ENCODE measurements around the gene KCNE2. TPM values are rescaled to one million over a fixed set of nuclear protein-coding genes. Genes with fewer than 3 reads are reported as not detected.

The KCNE2 gene
- total RNA-seq, 2 donors from 2014 or later = not detected

DNA sequence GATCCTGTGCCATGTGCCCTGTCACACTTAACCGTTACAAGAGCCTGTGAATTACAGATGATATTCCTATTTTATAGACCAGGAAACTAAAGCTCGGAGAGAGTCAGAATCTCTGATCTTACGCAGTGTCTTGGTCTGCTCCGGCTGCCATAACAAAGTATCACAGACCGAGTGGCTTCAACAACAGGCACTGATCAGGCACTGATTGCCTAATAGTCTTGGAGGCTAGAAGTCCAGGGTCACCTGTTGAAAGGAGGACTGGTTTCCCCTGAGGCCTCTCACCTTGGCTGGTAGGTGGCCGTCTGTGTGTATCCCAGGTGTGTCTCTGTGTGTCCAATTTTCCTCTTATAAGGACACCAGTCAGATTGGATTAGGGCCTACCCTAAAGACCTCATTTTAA lies 31.5 kb upstream of the KCNE2 start:
- Histone ChIP-seq H3K36me3 (no peaks in the 10 kb centered on the region), H3K9me3 (no peaks in the 10 kb centered on the region), H3K4me3 (no peak overlapping the region), H3K27me3 (replicated peaks; ENCODE audit: insufficient read depth) (no peaks in the 10 kb centered on the region), H3K27ac (no peak overlapping the region), H3K4me1 (replicated peaks) (no peaks in the 10 kb centered on the region)
- TF ChIP-seq CTCF (IDR thresholded peaks at IDR 0.05) = no peak
- TF ChIP-seq POLR2AphosphoS5 (IDR thresholded peaks at IDR 0.05) = no peak
- no peak for TF ChIP-seq POLR2A (IDR thresholded peaks at IDR 0.05)
- DNase-seq (ENCODE audit: low spot score) = no peak
- WGBS = 95% methylated on average over 6 of the region's 6 CpGs
- intact Hi-C loops (cut with DNase I) = no loop called here

DNA sequence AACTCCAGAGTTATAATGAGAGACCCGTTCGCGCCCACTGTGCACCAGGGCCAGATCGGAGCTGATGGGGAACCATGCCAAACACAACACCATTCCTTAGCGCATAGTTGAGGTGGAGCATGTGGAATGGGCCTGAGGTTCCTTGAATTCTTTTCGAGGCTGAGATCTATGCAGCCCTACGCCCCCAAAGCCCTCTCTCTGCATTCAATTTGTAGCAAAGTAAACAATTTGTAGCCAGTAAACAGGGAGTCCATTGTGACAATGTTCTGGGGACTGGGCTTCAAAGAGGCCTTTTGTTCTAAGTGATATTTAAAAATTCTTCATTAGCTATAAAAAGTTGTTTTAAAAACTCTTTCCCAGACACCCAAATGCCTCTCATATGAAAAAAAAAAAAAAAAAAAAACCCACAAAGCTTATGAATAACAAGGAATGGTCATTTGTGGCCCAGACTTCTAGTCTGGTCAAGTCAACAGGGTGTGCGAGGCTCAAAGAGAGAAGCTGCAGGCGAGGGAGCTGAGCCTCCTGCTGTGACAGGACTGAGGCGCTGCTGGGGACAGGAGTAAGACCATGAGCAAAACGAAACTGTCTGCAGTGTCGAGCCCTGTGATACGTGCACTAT lies 30.6 kb upstream of the KCNE2 start:
- Histone ChIP-seq H3K27ac (no peak overlapping the region), H3K27me3 (replicated peaks; ENCODE audit: insufficient read depth) (no peaks in the 10 kb centered on the region), H3K36me3 (no peaks in the 10 kb centered on the region), H3K9me3 (no peaks in the 10 kb centered on the region), H3K4me1 (replicated peaks) (no peaks in the 10 kb centered on the region), H3K4me3 (no peak overlapping the region)
- no peak for TF ChIP-seq POLR2AphosphoS5 (IDR thresholded peaks at IDR 0.05)
- 67% methylated on average over 13 of the region's 13 CpGs for WGBS
- intact Hi-C loops (cut with DNase I) = no loop called here
- DNase-seq (ENCODE audit: low spot score) = no peak

DNA sequence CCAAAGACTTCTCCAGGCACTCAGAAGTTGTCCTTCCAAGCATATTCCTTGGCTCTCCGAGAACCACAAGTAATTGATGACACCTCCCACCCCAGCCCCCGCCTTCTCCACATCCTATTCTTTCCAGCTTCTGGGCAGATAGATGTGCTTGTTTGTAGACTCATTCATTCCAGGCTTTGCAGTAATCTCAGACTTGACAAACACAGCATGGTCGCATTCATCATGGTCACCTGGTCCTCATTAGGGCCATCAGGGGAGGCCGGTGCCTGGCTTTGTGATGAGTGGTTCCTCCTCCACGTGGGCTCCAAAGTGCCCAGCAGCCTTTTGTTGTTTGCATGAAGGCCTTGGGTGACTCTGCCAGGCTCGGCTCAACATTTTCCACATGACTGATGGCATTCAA lies 28.5 kb upstream of the KCNE2 start:
- WGBS = 66% methylated on average over 6 of the region's 6 CpGs
- no peaks in the 10 kb centered on the region for H3K36me3 ChIP-seq
- intact Hi-C loops (cut with DNase I) = no loop called here
- no peak overlapping the region for H3K4me3 ChIP-seq
- no peaks in the 10 kb centered on the region for H3K27me3 ChIP-seq (replicated peaks; ENCODE audit: insufficient read depth)
- TF ChIP-seq CTCF (IDR thresholded peaks at IDR 0.05) = no peak
- TF ChIP-seq POLR2AphosphoS5 (IDR thresholded peaks at IDR 0.05) = no peak
- TF ChIP-seq POLR2A (IDR thresholded peaks at IDR 0.05) = no peak
- DNase-seq (ENCODE audit: low spot score) = no peak
- H3K4me1 ChIP-seq (replicated peaks) = no peaks in the 10 kb centered on the region
- H3K9me3 ChIP-seq = no peaks in the 10 kb centered on the region
- H3K27ac ChIP-seq = no peak overlapping the region

- H3K36me3 ChIP-seq = no peaks in the 10 kb centered on the region
- H3K27me3 ChIP-seq (replicated peaks; ENCODE audit: insufficient read depth) = no peaks in the 10 kb centered on the region
- no peak overlapping the region for H3K4me3 ChIP-seq
- H3K27ac ChIP-seq = no peak overlapping the region
- no peaks in the 10 kb centered on the region for H3K9me3 ChIP-seq
- TF ChIP-seq POLR2A (IDR thresholded peaks at IDR 0.05) = no peak
- no peak for TF ChIP-seq CTCF (IDR thresholded peaks at IDR 0.05)
- intact Hi-C loops (cut with DNase I) = no loop called here
- no peaks in the 10 kb centered on the region for H3K4me1 ChIP-seq (replicated peaks)
- no peak for DNase-seq (ENCODE audit: low spot score)
- WGBS = 79% methylated on average over 5 of the region's 5 CpGs
Measured at GRCh38 chr21:34336245-34336644, 27.6 kb upstream of the KCNE2 start.

DNA sequence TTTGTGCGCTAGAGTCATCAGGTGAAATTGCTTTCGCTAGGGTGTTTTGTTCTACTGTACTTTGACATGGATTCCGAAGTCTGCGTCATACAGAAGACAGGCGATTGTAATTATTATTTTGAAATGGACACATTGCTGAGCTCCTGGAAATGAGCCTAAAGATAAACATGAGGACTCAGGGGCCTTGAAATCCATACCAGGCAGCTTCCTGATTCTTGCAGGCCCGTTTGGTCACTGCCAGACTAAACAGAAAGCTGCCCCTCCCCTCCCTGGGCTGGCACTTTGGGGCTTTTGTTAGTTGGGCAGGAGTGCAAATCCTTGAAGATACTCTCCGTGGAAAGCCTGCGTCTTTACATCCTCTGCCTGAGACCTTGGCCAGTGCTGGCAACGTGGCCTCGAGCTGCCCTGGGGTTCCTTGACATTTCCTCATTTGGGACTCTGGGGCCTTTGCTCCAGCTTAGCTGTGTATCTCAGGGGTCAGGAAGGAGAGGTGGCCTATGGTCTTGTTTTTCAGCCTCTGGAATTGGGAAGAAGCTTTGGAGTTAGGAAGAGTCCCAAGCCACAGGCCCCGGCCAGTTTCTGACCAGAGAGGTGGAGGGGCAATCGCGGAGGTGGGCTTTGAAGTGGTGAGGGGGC lies 26.9 kb upstream of the KCNE2 start:
- Histone ChIP-seq H3K27me3 (replicated peaks; ENCODE audit: insufficient read depth) (no peaks in the 10 kb centered on the region), H3K36me3 (no peaks in the 10 kb centered on the region), H3K4me3 (no peak overlapping the region), H3K4me1 (replicated peaks) (no peaks in the 10 kb centered on the region), H3K27ac (no peak overlapping the region), H3K9me3 (no peaks in the 10 kb centered on the region)
- DNase-seq (ENCODE audit: low spot score) = no peak
- 74% methylated on average over 13 of the region's 13 CpGs for WGBS
- no peak for TF ChIP-seq CTCF (IDR thresholded peaks at IDR 0.05)
- TF ChIP-seq POLR2AphosphoS5 (IDR thresholded peaks at IDR 0.05) = no peak
- TF ChIP-seq POLR2A (IDR thresholded peaks at IDR 0.05) = no peak
- intact Hi-C loops (cut with DNase I) = no loop called here
